Measurements from ENCODE around the gene IL17RE. TPM values are rescaled to one million over a fixed set of nuclear protein-coding genes. Genes with fewer than 3 reads are reported as not detected.
"Not testable (repeated sequence)": the region's sequence is repeated elsewhere in the genome, so short reads cannot be mapped to it uniquely, and the experiment has no call there.

The IL17RE gene, protein sequence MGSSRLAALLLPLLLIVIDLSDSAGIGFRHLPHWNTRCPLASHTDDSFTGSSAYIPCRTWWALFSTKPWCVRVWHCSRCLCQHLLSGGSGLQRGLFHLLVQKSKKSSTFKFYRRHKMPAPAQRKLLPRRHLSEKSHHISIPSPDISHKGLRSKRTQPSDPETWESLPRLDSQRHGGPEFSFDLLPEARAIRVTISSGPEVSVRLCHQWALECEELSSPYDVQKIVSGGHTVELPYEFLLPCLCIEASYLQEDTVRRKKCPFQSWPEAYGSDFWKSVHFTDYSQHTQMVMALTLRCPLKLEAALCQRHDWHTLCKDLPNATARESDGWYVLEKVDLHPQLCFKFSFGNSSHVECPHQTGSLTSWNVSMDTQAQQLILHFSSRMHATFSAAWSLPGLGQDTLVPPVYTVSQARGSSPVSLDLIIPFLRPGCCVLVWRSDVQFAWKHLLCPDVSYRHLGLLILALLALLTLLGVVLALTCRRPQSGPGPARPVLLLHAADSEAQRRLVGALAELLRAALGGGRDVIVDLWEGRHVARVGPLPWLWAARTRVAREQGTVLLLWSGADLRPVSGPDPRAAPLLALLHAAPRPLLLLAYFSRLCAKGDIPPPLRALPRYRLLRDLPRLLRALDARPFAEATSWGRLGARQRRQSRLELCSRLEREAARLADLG
- 0.04 TPM for total RNA-seq (2013)
- polyA plus RNA-seq, result under 1 TPM in 1 of 3 donors, not detected in 2; 0.27 TPM
- polyA minus RNA-seq, result 0.08 and 0.28 TPM in 2 replicates
- 0 to 1.0 (median 0.08) reads per million in 11 experiments for total RNA-seq

DNA sequence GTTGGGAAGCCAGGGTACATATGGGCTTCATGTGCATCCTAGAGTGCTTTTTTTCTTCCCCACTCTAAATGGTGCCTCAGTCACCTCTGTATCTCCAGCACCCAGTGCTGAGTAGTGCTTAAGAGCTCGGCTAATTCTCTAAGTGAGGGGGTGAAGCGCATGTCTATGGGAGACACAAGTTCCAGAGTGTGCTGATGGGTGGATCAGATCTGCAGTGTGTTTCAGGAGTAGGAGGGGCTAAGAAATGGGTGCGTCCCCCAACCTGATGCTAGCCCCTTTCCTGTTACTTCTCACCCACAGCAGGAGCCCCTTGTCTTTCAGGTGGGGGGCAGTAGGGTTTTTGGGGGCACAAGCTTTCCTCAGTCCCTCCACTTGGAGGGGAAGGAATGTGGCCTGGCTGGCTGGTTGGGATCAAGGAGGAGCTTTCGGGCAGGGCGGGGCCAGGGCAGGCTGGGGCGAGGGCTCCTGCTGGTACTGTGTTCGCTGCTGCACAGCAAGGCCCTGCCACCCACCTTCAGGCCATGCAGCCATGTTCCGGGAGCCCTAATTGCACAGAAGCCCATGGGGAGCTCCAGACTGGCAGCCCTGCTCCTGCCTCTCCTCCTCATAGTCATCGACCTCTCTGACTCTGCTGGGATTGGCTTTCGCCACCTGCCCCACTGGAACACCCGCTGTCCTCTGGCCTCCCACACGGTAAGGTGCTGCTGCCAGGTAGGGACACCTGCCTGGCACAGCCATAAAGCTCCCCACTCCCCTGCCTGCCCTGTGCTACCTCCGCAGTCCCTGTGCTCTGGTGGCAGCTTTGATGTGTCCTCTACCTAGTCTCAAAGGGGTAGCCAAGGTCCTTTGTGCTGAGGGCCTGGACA, at the start of gene IL17RE:
TSS of gene IL17RE (plus strand) at position 477 of the 866 bp plus-strand sequence. CDS start at position 562, 85 bp downstream.
- H3K4me1 Mint-ChIP-seq, result peaks cover 32% of the 10 kb centered on the region
- no peak within 1 kb of the TSS for H3K4me3 ChIP-seq (replicated peaks in 1 of 3; ENCODE audit: low read depth in 2 of 3, low read length in 3 of 3)
- H3K4me3 Mint-ChIP-seq, result peak within 1 kb of the TSS in 1 of 2 donors; percentile 47
- intact Hi-C loops (cut with micrococcal nuclease), result no loop called here
- no peaks in the 10 kb centered on the region for H3K9me3 Mint-ChIP-seq
- peaks cover 0 to 2% (median 0%) of the 10 kb centered on the region in 3 donors for H3K27me3 Mint-ChIP-seq (ENCODE audit: low read depth in 3 of 3)
- H3K9ac ChIP-seq (ENCODE audit: insufficient read depth, low read length, poor library complexity, severe bottlenecking), result no peak within 1 kb of the TSS
- no peaks in the 10 kb centered on the region for H3K79me2 ChIP-seq (ENCODE audit: insufficient read depth, low read length)
- 72% methylated on average over 10 of the region's 13 CpGs for WGBS (ENCODE audit: insufficient coverage)
- no peak within 1 kb of the TSS for H3K27ac Mint-ChIP-seq
- peaks cover 7 to 14% of the 10 kb centered on the region in 2 donors for H3K4me1 ChIP-seq (ENCODE audit: control insufficient read depth in 1 of 2, insufficient read depth in 2 of 2, low read length in 2 of 2)
- no peak for DNase-seq
- no peaks in the 10 kb centered on the region for H3K27me3 ChIP-seq (ENCODE audit: control insufficient read depth in 2 of 2, insufficient read depth in 2 of 2, low read length in 2 of 2)
- H3K36me3 ChIP-seq (replicated peaks in 1 of 2; ENCODE audit: control insufficient read depth in 1 of 2, insufficient read depth in 2 of 2, low read length in 2 of 2), result no peaks in the 10 kb centered on the region
- H2AFZ ChIP-seq (ENCODE audit: insufficient read depth, low read depth, low read length, poor library complexity, severe bottlenecking), result peak within 1 kb of the TSS; percentile 58
- no peaks in the 10 kb centered on the region for H3K36me3 Mint-ChIP-seq
- TF ChIP-seq, protein P1, sequence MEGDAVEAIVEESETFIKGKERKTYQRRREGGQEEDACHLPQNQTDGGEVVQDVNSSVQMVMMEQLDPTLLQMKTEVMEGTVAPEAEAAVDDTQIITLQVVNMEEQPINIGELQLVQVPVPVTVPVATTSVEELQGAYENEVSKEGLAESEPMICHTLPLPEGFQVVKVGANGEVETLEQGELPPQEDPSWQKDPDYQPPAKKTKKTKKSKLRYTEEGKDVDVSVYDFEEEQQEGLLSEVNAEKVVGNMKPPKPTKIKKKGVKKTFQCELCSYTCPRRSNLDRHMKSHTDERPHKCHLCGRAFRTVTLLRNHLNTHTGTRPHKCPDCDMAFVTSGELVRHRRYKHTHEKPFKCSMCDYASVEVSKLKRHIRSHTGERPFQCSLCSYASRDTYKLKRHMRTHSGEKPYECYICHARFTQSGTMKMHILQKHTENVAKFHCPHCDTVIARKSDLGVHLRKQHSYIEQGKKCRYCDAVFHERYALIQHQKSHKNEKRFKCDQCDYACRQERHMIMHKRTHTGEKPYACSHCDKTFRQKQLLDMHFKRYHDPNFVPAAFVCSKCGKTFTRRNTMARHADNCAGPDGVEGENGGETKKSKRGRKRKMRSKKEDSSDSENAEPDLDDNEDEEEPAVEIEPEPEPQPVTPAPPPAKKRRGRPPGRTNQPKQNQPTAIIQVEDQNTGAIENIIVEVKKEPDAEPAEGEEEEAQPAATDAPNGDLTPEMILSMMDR (IDR thresholded peaks at IDR 0.05), result no peak
- no peak within 1 kb of the TSS for H3K27ac ChIP-seq (ENCODE audit: low read depth in 1 of 2, low read length in 2 of 2)
- no peaks in the 10 kb centered on the region for H3K9me3 ChIP-seq (replicated peaks in 1 of 2; ENCODE audit: control insufficient read depth in 1 of 2, insufficient read depth in 1 of 2, low read length in 2 of 2)
- H3K4me2 ChIP-seq (replicated peaks; ENCODE audit: extremely low read depth, low read length, poor library complexity, severe bottlenecking), result no peak within 1 kb of the TSS
- no peaks in the 10 kb centered on the region for H4K20me1 ChIP-seq (ENCODE audit: insufficient read depth, low read length)

DNA sequence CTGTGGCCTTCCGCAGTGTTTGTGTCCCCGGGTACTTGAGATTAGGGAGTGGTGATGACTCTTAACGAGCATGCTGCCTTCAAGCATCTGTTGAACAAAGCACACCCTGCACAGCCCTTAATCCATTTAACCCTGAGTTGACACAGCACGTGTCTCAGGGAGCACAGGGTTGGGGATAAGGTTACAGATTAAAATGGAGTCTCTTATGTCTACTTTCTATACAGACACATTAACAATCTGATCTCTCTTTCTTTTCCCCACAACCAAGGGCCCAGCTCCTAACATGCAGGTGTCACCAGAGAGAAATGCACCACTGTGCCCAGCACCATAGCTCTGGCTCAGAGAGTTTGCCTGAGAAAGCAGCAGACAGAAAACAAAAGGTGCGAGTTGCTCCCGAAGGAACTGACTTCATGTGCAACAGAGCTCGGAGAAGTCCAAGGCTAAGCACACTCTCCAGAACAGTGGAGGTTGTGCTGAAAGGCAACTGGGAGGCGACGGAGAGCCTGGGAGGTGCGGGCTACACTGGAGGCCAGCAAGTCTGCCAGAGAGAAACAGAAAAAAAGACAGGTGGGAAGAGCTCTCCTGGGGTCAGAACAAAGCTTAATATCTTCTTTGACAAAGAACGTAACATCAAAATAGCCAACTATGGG, 48.2 kb upstream of the IL17RE start:
- H3K36me3 ChIP-seq (replicated peaks in 1 of 2; ENCODE audit: control insufficient read depth in 1 of 2, insufficient read depth in 2 of 2, low read length in 2 of 2); DNase-seq; H3K4me3 ChIP-seq (replicated peaks in 1 of 3; ENCODE audit: low read depth in 2 of 3, low read length in 3 of 3); H3K9ac ChIP-seq (ENCODE audit: insufficient read depth, low read length, poor library complexity, severe bottlenecking); H3K27ac ChIP-seq (ENCODE audit: low read depth in 1 of 2, low read length in 2 of 2); H3K27me3 ChIP-seq (ENCODE audit: control insufficient read depth in 2 of 2, insufficient read depth in 2 of 2, low read length in 2 of 2); H3K9me3 ChIP-seq (replicated peaks in 1 of 2; ENCODE audit: control insufficient read depth in 1 of 2, insufficient read depth in 1 of 2, low read length in 2 of 2); H3K27me3 Mint-ChIP-seq (ENCODE audit: low read depth in 3 of 3); H3K4me1 ChIP-seq (ENCODE audit: control insufficient read depth in 1 of 2, insufficient read depth in 2 of 2, low read length in 2 of 2); intact Hi-C loops (cut with micrococcal nuclease); H3K79me2 ChIP-seq (ENCODE audit: insufficient read depth, low read length); H3K9me3 Mint-ChIP-seq; H2AFZ ChIP-seq (ENCODE audit: insufficient read depth, low read depth, low read length, poor library complexity, severe bottlenecking); H3K4me1 Mint-ChIP-seq; H4K20me1 ChIP-seq (ENCODE audit: insufficient read depth, low read length); H3K27ac Mint-ChIP-seq; H3K4me2 ChIP-seq (replicated peaks; ENCODE audit: extremely low read depth, low read length, poor library complexity, severe bottlenecking); H3K4me3 Mint-ChIP-seq; H3K36me3 Mint-ChIP-seq: not testable (repeated sequence)
- WGBS (ENCODE audit: insufficient coverage), result 98% methylated on average over 6 of the region's 11 CpGs
